ENCODE measurements around the gene DGKH.

The DGKH gene, protein sequence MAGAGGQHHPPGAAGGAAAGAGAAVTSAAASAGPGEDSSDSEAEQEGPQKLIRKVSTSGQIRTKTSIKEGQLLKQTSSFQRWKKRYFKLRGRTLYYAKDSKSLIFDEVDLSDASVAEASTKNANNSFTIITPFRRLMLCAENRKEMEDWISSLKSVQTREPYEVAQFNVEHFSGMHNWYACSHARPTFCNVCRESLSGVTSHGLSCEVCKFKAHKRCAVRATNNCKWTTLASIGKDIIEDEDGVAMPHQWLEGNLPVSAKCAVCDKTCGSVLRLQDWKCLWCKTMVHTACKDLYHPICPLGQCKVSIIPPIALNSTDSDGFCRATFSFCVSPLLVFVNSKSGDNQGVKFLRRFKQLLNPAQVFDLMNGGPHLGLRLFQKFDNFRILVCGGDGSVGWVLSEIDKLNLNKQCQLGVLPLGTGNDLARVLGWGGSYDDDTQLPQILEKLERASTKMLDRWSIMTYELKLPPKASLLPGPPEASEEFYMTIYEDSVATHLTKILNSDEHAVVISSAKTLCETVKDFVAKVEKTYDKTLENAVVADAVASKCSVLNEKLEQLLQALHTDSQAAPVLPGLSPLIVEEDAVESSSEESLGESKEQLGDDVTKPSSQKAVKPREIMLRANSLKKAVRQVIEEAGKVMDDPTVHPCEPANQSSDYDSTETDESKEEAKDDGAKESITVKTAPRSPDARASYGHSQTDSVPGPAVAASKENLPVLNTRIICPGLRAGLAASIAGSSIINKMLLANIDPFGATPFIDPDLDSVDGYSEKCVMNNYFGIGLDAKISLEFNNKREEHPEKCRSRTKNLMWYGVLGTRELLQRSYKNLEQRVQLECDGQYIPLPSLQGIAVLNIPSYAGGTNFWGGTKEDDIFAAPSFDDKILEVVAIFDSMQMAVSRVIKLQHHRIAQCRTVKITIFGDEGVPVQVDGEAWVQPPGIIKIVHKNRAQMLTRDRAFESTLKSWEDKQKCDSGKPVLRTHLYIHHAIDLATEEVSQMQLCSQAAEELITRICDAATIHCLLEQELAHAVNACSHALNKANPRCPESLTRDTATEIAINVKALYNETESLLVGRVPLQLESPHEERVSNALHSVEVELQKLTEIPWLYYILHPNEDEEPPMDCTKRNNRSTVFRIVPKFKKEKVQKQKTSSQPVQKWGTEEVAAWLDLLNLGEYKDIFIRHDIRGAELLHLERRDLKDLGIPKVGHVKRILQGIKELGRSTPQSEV

GRCh38 chr13:42048342-42048683, at the start of gene DGKH:
Gene DGKH, plus strand, starts transcription at chr13:42048648. Its CDS starts 126 bp downstream, at chr13:42048774.
- no peak for DNase-seq

- no peak for DNase-seq
Observed at GRCh38 chr13:42000846-42001245, 47.6 kb upstream of the DGKH start.

DNA sequence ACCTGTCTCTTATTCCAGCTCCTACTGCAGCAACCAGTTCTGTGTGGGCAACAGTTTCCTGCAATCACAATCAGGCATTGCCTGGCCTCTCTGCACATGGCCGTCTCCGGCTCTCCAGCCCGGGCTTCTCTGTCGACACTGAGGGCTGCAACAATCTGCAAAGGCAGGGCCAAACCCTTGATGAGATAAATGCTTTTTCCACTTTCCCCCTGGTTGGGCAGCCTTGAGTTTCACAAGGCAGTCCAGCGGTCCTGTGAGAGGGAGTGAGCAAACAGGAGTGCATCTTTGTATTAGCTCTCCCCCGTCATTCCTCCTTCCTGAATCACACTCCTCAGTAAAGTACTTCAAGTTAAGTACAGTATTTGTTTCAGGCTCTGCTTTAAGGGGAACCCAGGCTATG, 46.9 kb upstream of the DGKH start:
- no peak for DNase-seq

- DNase-seq, result no peak
Observed at GRCh38 chr13:42002066-42002465, 46.4 kb upstream of the DGKH start.

DNA sequence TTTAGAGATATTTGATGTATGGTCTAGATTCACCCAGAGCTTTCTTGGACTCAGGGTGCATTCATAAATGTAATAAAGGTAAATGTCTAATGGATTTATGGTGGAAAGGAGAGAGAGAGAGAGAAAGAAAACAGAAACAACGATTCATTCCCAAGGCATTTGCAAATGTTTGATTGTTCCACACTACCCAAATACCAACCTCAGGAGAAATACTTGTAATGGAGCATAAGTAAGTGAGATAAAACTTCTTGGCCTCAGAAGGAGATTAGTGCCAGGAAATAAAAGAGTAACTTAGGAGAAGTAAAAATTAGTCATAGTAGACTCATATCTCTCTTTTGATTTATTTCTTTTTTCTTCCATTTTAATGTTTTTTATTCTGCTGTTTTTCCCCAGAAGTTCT, 40.6 kb upstream of the DGKH start:
- DNase-seq, result no peak

GRCh38 chr13:42009057-42009456, 39.4 kb upstream of the DGKH start:
- no peak for DNase-seq

GRCh38 chr13:42011601-42012350, 36.7 kb upstream of the DGKH start:
- DNase-seq, result no peak

DNA sequence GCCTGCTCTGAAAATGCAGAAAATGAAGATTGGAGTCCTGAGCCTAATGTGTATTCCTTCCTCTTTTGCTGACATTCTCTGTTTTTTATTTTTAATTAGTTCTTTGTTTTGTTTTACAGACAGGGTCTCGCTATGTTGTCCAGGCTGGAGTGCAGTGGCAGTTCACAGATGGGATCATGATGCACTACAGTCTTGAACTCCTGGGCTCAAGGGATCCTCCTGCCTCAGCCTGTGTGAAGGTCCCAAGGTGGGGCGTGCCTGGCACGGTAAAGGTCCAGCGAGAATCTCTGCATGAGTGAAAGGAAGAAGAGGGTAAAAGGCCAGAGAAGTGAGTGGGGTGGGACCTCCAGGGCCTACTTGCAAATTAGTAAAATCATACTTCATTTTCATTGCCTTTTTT, 34.3 kb upstream of the DGKH start:
- DNase-seq, result no peak

DNA sequence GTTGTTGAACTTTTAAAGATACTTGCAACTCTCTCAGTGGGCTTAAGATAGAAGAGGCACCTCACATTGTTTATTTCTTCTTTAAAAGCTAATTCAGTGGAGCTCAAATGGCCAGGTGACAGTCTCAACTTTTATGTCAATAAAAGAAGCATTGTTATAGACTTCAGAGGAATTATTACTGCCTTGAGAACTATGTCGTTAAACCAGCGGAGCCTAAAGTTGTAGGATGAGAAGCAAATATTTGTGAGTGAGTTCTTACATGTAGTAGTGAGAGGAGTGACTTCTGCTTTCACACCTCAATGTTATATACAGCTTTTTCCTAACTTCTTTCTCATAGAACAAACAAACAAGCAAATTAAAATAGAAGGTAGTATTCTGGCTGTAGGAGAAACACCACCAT, 31.2 kb upstream of the DGKH start:
- no peak for DNase-seq

GRCh38 chr13:42021851-42022250, 26.6 kb upstream of the DGKH start:
- no peak for DNase-seq

DNA sequence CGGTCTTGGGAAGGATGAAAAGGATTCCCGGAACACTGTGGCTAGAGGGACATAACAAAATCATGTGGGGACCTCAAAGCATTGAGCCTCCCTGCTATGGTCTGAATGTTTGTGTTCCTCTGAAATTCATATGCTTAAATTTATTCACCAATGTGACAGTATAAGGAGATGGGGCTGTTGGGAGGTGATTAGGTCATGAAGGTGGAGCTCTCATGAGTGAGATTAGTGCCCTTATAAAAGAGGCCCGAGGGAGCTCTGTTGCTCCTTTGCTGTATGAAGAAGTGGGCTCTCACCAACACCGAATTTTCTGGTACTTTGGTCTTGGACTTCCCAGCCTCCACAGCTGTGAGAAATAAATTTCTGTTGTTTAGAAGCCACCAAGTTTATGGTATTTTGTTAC, 26.1 kb upstream of the DGKH start:
- no peak for DNase-seq

- no peak for DNase-seq
Observed at GRCh38 chr13:42022796-42023493, 25.5 kb upstream of the DGKH start.

DNA sequence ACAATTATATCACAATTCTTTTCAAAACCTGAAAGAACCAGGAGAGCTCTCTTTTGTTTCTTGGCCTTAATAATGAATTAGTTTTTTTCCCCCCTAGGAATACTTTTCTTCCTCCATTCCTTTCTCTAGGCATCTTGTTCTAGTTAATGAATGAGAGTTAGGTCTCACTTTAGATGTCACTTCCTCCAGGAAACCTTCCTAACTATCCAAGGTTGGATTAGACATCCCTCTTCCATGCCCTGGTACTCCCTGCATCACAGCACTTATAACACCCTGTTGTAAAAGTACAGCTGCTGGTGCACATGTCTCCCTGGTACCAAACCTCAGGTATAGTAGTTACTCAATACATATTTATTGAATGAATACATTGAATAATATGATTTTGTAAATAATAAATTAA, 21.2 kb upstream of the DGKH start:
- no peak for DNase-seq

- no peak for DNase-seq
Observed at GRCh38 chr13:42028113-42028799, 20.2 kb upstream of the DGKH start.

- DNase-seq, result no peak
Observed at GRCh38 chr13:42035905-42036521, 12.4 kb upstream of the DGKH start.

DNA sequence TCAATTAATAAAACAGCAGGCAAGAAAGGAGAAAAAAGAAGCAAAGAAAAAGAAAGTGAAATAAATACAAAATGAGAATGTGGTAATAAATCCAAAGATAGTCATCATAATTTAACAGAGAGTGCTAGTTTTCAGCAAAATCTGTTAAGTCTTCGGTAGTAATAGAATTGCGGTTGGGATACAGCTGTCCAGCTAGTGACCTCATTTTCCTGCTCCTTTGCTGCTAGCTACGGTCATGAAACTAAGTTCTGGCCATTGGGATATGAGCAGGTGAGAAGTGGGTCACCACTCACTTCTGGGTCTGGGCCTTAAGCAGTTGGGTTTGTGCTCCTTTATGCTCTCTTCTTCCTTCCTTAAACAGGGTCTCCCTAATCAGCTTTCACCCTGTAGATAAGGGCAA, 11.7 kb upstream of the DGKH start:
- DNase-seq, result no peak

- no peak for DNase-seq
Observed at GRCh38 chr13:42038661-42039456, 9.6 kb upstream of the DGKH start.

GRCh38 chr13:42039457-42039945, 8.9 kb upstream of the DGKH start:
- no peak for DNase-seq

GRCh38 chr13:42039946-42040729, 8.3 kb upstream of the DGKH start:
- peak; percentile 60 for DNase-seq

All from DMS153 (cell line).